GM12875 (cell line): ENCODE measurements around the gene SPINK5.
"Not testable (repeated sequence)": the region's sequence is repeated elsewhere in the genome, so short reads cannot be mapped to it uniquely, and the experiment has no call there.

Experiments
- H3K4me3 ChIP-seq: one replicate; pipeline ENCODE4 v1.5.1; 2011; ENCODE audit warnings: low read depth, low read length, control low read depth
- CTCF ChIP-seq: IDR thresholded peaks from 2 replicates; pipeline ENCODE4 v1.5.1; 2011; ENCODE audit warnings: low read depth, mild to moderate bottlenecking, control low read depth, inconsistent platforms, low read length, moderate library complexity, borderline replicate concordance; ENCODE audit not compliant: insufficient read depth

The SPINK5 gene

DNA sequence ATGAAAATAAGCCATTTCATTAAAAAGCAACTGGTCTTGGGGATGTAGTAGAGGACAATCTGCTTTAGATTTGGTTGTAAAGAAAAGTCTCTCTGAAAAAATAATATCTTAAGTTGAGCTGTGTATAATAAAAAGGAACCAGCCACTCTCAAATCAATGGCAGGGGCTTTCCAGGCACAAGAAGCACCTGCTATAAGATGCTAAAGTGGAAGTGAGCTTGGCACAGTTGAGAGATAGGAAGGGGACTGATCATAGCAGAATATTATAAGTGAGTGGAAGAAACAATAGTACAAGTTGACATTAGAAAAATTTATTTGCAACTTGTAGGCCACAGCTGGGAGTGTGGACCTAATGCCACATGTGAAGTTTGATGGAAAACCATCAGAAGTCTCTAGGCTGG lies 28.1 kb upstream of the SPINK5 start:
- no peak for TF ChIP-seq CTCF
- H3K4me3 ChIP-seq, result no peak overlapping the region

DNA sequence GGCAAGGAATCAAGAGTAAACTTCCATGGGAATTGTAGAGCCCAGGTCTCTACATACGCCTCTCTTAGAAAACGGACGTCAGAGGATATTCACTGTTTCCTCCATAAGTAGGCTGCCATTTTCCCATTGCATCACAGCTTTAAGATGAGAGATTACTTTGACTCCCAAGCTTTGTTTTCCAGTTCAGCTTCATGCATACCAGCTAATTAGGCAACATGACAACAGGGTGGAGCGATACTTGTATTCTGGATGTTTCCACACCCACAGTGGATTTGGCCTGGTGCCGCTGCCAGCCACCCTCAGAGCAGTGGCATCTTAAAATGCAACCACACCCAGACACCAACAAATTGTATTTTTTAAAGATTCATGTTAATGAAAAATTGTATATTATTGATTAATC lies 20.9 kb upstream of the SPINK5 start:
- TF ChIP-seq CTCF, result no peak

GRCh38 chr5:148043705-148044104 lies 20.1 kb upstream of the SPINK5 start:
- H3K4me3 ChIP-seq, result no peak overlapping the region
- TF ChIP-seq CTCF, result no peak

More for the DNA sequence above, 20.9 kb upstream of the SPINK5 start:
- H3K4me3 ChIP-seq, result no peak overlapping the region

GRCh38 chr5:148055160-148055559 lies 8.6 kb upstream of the SPINK5 start:
- not testable (repeated sequence) for H3K4me3 ChIP-seq

- TF ChIP-seq CTCF, result no peak
- no peak overlapping the region for H3K4me3 ChIP-seq
These were observed 3.5 kb upstream of the SPINK5 start for GRCh38 chr5:148060309-148060708.

DNA sequence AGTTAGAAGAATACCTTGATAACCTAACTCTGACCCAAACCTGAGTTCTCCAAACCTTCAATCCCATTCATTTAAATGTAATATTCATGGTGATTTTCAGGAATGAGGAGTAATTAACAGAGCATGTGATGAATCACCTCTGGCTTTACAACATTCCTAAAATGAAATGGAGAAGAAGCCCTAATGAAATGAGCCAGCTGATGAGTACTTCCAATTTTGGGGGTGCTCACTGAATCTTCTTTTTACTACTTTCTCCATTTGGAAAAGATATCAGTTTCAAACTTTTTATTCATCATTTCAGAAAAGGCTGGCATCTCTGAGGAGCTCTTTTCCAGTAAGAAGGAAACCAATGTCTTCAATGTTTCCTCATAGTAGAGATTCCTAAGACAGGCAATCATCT lies 2.9 kb upstream of the SPINK5 start:
- no peak overlapping the region for H3K4me3 ChIP-seq
- no peak for TF ChIP-seq CTCF

DNA sequence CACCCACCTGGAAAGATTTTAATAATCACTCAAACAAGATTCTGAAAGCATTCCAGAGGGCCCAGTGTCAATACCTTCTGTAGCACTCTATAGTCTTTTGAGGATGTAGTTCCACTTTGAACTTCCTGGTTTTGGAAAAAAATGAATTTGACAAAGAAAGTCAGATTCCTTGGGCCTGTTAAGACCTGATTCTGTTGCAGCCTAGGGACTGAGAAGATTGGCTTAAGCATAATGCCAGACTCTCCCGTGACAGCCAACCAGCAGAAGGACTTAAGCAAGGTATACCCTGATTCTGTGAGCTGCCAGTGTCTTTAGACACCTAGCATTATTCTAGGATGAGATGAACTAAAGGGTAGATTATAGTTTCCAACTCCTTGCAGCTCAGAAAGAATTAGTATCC lies 6.8 kb downstream of the SPINK5 start:
- no peak for TF ChIP-seq CTCF
- H3K4me3 ChIP-seq, result no peak overlapping the region

- TF ChIP-seq CTCF, result no peak
- no peak overlapping the region for H3K4me3 ChIP-seq
These were observed 8.4 kb downstream of the SPINK5 start for GRCh38 chr5:148072207-148072606.
